A549 (cell line): Measurements from ENCODE around the gene SYNE2.

Source experiments
- CTCF ChIP-seq: fragments of >200 bp; sonication (Bioruptor Twin); formaldehyde crosslinking; IDR thresholded peaks from 3 replicates; pipeline ENCODE4 v1.5.1; 2016
- MAX ChIP-seq: IDR thresholded peaks from 2 replicates; pipeline ENCODE4 v1.6.1; 2012
- MAZ ChIP-seq: fragments of 150-350 bp; IDR thresholded peaks from 2 replicates; pipeline ENCODE4 v1.6.1; 2014; ENCODE audit warnings: antibody characterized with exemption, low read depth, low read length, borderline replicate concordance
- RCOR1 ChIP-seq: fragments of 150-350 bp; IDR thresholded peaks from 2 replicates; pipeline ENCODE4 v1.6.1; 2014; ENCODE audit warnings: antibody characterized with exemption, low read length, low read depth
- SMC3 ChIP-seq: fragments of >200 bp; sonication (Bioruptor Twin); formaldehyde crosslinking; IDR thresholded peaks from 3 replicates; pipeline ENCODE4 v1.6.1; 2018; ENCODE audit warnings: inconsistent platforms

GRCh38 chr14:64059454-64060198 is 206.8 kb downstream of the SYNE2 start:
- no peak for TF ChIP-seq SMC3
- TF ChIP-seq MAX, result no peak
- TF ChIP-seq RCOR1, result no peak
- no peak for TF ChIP-seq CTCF
- no peak for TF ChIP-seq MAZ
